ENCODE measurements around the gene RYR2. TPM values are rescaled to one million over a fixed set of nuclear protein-coding genes. Genes with fewer than 3 reads are reported as not detected.

RYR2 gene
- total RNA-seq, 1 experiment from 2014 or later: 4.0 TPM

- POLR2A ChIA-PET: no interaction called here
- H3K27me3 Mint-ChIP-seq (ENCODE audit: insufficient read depth, unreplicated experiment): peaks cover 61% of the 10 kb centered on the region
Observed at GRCh38 chr1:237065903-237066302, 23.9 kb downstream of the RYR2 start.

GRCh38 chr1:237070519-237070918 is 28.5 kb downstream of the RYR2 start:
- no peak overlapping the region for H3K4me3 Mint-ChIP-seq (ENCODE audit: unreplicated experiment)
- no peaks in the 10 kb centered on the region for H3K4me1 Mint-ChIP-seq (ENCODE audit: insufficient read depth, unreplicated experiment)
- ChIA-PET POLR2A (no interaction called here), CTCF (no interaction called here)
- intact Hi-C loops (cut with micrococcal nuclease): no loop called here
- TF ChIP-seq CTCF (IDR thresholded peaks at IDR 0.05; ENCODE audit: unreplicated experiment): no peak
- H3K27me3 Mint-ChIP-seq (ENCODE audit: insufficient read depth, unreplicated experiment): peaks cover 24% of the 10 kb centered on the region
- no peaks in the 10 kb centered on the region for H3K36me3 Mint-ChIP-seq (ENCODE audit: insufficient read depth, unreplicated experiment)
- H3K9me3 Mint-ChIP-seq (ENCODE audit: unreplicated experiment): no peaks in the 10 kb centered on the region
- no peak overlapping the region for H3K27ac Mint-ChIP-seq (ENCODE audit: low read depth, unreplicated experiment)
- DNase-seq (ENCODE audit: unreplicated experiment): no peak
- no TSS peak for BruUV-seq (replicated peaks)

More at GRCh38 chr1:237065903-237066302, 23.9 kb downstream of the RYR2 start:
- H3K36me3 Mint-ChIP-seq (ENCODE audit: insufficient read depth, unreplicated experiment): no peaks in the 10 kb centered on the region
- CTCF ChIA-PET: interaction anchor here (0.5 to 0.7 kb wide), 2 partner anchors 58 to 321 kb away, joined by 3 to 4 read pairs; no protein-coding TSS in a partner anchor
- H3K27ac Mint-ChIP-seq (ENCODE audit: low read depth, unreplicated experiment): no peak overlapping the region
- H3K4me1 Mint-ChIP-seq (ENCODE audit: insufficient read depth, unreplicated experiment): no peaks in the 10 kb centered on the region
- BruUV-seq (replicated peaks): no TSS peak
- TF ChIP-seq CTCF (IDR thresholded peaks at IDR 0.05; ENCODE audit: unreplicated experiment): no peak
- no peak for DNase-seq (ENCODE audit: unreplicated experiment)
- no peaks in the 10 kb centered on the region for H3K9me3 Mint-ChIP-seq (ENCODE audit: unreplicated experiment)
- no peak overlapping the region for H3K4me3 Mint-ChIP-seq (ENCODE audit: unreplicated experiment)
- intact Hi-C loops (cut with micrococcal nuclease): no loop called here

- Mint-ChIP-seq H3K4me3 (ENCODE audit: unreplicated experiment) (no peak overlapping the region), H3K27me3 (ENCODE audit: insufficient read depth, unreplicated experiment) (peaks cover 24% of the 10 kb centered on the region), H3K27ac (ENCODE audit: low read depth, unreplicated experiment) (no peak overlapping the region), H3K4me1 (ENCODE audit: insufficient read depth, unreplicated experiment) (no peaks in the 10 kb centered on the region), H3K36me3 (ENCODE audit: insufficient read depth, unreplicated experiment) (no peaks in the 10 kb centered on the region), H3K9me3 (ENCODE audit: unreplicated experiment) (no peaks in the 10 kb centered on the region)
- CTCF ChIA-PET: interaction anchor here (0.6 to 0.8 kb wide), 3 partner anchors 26 to 291 kb away, joined by 3 read pairs; no protein-coding TSS in a partner anchor
- POLR2A ChIA-PET: no interaction called here
- TF ChIP-seq CTCF (IDR thresholded peaks at IDR 0.05; ENCODE audit: unreplicated experiment): no peak
- BruUV-seq (replicated peaks): no TSS peak
- no peak for DNase-seq (ENCODE audit: unreplicated experiment)
- intact Hi-C loops (cut with micrococcal nuclease): no loop called here
Observed at GRCh38 chr1:237071641-237072420, 29.8 kb downstream of the RYR2 start.

GRCh38 chr1:237074371-237075117 is 32.6 kb downstream of the RYR2 start:
- no peak for DNase-seq (ENCODE audit: unreplicated experiment)
- H3K27me3 Mint-ChIP-seq (ENCODE audit: insufficient read depth, unreplicated experiment): no peaks in the 10 kb centered on the region
- intact Hi-C loops (cut with micrococcal nuclease): no loop called here

More at GRCh38 chr1:237074371-237075117, 32.6 kb downstream of the RYR2 start:
- no peaks in the 10 kb centered on the region for H3K4me1 Mint-ChIP-seq (ENCODE audit: insufficient read depth, unreplicated experiment)
- BruUV-seq (replicated peaks): no TSS peak
- no peaks in the 10 kb centered on the region for H3K9me3 Mint-ChIP-seq (ENCODE audit: unreplicated experiment)
- no peak overlapping the region for H3K4me3 Mint-ChIP-seq (ENCODE audit: unreplicated experiment)
- H3K36me3 Mint-ChIP-seq (ENCODE audit: insufficient read depth, unreplicated experiment): no peaks in the 10 kb centered on the region
- ChIA-PET CTCF (interaction anchor here (0.6 to 0.9 kb wide), 3 partner anchors 15 to 443 kb away, joined by 3 read pairs; no protein-coding TSS in a partner anchor), POLR2A (interaction anchor here (0.7 kb wide), 1 partner anchor 17 kb away, joined by 4 read pairs; no protein-coding TSS in a partner anchor)
- no peak for TF ChIP-seq CTCF (IDR thresholded peaks at IDR 0.05; ENCODE audit: unreplicated experiment)
- no peak overlapping the region for H3K27ac Mint-ChIP-seq (ENCODE audit: low read depth, unreplicated experiment)

Measured in MCF 10A (cell line).